ENCODE results near the gene HOXD12. TPM values are rescaled to one million over a fixed set of nuclear protein-coding genes. Genes with fewer than 3 reads are reported as not detected.

HOXD12 gene
- polyA plus RNA-seq, 1 donor (not counting 4 experiments of a cell fraction or from before 2014, with no cell fraction given): not detected

DNA sequence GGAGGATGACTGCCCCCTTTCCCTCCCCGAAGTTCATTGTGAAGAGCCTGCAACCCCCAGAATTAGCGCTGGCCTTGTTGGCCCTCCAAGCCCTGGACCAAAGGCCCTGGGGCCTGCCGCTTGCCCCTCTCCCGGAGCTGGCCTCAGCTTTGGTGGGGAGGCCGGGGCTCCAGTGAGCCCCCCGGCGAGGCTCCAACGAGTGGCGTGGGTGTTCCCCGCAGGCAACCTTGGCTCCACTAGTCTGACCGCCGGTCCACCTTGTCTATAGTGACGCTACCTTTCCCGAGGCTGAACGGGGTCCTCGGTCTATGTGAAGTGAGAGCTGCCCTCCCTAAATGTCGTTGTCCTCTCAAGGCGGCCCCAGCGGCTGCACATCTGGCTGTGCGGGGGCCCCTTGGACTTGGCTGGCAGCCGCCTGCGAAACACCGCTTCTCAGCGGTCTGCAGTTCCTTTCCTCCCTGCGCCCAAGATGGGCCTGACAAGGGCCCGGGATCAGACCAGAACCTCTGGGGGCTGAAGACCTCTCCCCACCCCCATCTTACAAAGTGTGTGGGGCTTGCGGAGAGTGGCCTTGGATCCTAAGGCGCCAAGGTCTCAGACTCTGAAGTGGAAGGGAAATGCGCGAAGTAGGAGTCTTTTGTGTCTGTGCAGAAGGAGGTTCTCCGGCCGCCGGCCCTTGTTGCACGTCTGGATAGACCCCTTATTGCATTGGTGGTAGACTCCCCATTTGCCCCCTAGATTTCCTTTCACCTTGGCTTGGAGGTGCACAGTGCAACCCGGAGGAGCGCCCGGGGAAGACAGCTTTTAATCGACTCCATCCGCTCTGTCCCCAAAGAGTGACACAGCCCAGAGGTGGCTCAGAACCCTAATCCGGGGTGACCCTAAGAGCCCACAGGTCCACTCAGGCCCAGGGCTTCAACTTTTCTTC lies 13.0 kb downstream of the HOXD12 start:
- no peak for FAIRE-seq
- Histone ChIP-seq H3K4me2 (ENCODE audit: control insufficient read depth, extremely low read depth, insufficient read depth, low read depth, low read length) (no peak overlapping the region), H3K27me3 (ENCODE audit: control insufficient read depth, extremely low read depth, insufficient read depth, low read length) (peaks cover 97% of the 10 kb centered on the region), H3K79me2 (ENCODE audit: control insufficient read depth, insufficient read depth, low read length) (no peaks in the 10 kb centered on the region), H3K9me1 (ENCODE audit: control insufficient read depth, extremely low read depth, insufficient read depth, low read length) (no peaks in the 10 kb centered on the region), H3K4me1 (ENCODE audit: control insufficient read depth, extremely low read depth, insufficient read depth, low read length) (no peaks in the 10 kb centered on the region), H3K4me3 (ENCODE audit: control insufficient read depth in 2 of 3, extremely low read depth in 1 of 3, insufficient read depth in 2 of 3, low read depth in 1 of 3, low read length in 3 of 3) (no peak overlapping the region), H3K36me3 (ENCODE audit: control insufficient read depth in 2 of 2, extremely low read depth in 1 of 2, insufficient read depth in 2 of 2, low read length in 2 of 2) (no peaks in the 10 kb centered on the region), H2AFZ (ENCODE audit: control insufficient read depth, low read length) (no peak overlapping the region), H3K9ac (ENCODE audit: control insufficient read depth, extremely low read depth, insufficient read depth, low read length) (no peak overlapping the region), H3K27ac (ENCODE audit: control insufficient read depth, insufficient read depth, low read length) (no peak overlapping the region), H3K9me3 (ENCODE audit: control insufficient read depth, low read depth, low read length) (peaks cover 4% of the 10 kb centered on the region), H4K20me1 (ENCODE audit: control insufficient read depth, extremely low read depth, insufficient read depth, low read length) (peaks cover 2% of the 10 kb centered on the region)
- no peak for DNase-seq (ENCODE audit: low read depth, low spot score)
- peak; percentile 29 for TF ChIP-seq EZH2 (IDR thresholded peaks at IDR 0.05; ENCODE audit: low read length)
- TF ChIP-seq, protein P1, sequence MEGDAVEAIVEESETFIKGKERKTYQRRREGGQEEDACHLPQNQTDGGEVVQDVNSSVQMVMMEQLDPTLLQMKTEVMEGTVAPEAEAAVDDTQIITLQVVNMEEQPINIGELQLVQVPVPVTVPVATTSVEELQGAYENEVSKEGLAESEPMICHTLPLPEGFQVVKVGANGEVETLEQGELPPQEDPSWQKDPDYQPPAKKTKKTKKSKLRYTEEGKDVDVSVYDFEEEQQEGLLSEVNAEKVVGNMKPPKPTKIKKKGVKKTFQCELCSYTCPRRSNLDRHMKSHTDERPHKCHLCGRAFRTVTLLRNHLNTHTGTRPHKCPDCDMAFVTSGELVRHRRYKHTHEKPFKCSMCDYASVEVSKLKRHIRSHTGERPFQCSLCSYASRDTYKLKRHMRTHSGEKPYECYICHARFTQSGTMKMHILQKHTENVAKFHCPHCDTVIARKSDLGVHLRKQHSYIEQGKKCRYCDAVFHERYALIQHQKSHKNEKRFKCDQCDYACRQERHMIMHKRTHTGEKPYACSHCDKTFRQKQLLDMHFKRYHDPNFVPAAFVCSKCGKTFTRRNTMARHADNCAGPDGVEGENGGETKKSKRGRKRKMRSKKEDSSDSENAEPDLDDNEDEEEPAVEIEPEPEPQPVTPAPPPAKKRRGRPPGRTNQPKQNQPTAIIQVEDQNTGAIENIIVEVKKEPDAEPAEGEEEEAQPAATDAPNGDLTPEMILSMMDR (optimal IDR thresholded peaks at IDR 0.05 in 1 of 3, IDR thresholded peaks at IDR 0.05 in 1 of 3, conservative IDR thresholded peaks at IDR 0.05 in 1 of 3; ENCODE audit: extremely low read depth in 1 of 3, insufficient read depth in 2 of 3, low read length in 3 of 3): no peak
- dilution Hi-C loops (cut with MboI; ENCODE audit: extremely low pct_ligation_motif_present, low sequenced_read_pairs): no loop called here

DNA sequence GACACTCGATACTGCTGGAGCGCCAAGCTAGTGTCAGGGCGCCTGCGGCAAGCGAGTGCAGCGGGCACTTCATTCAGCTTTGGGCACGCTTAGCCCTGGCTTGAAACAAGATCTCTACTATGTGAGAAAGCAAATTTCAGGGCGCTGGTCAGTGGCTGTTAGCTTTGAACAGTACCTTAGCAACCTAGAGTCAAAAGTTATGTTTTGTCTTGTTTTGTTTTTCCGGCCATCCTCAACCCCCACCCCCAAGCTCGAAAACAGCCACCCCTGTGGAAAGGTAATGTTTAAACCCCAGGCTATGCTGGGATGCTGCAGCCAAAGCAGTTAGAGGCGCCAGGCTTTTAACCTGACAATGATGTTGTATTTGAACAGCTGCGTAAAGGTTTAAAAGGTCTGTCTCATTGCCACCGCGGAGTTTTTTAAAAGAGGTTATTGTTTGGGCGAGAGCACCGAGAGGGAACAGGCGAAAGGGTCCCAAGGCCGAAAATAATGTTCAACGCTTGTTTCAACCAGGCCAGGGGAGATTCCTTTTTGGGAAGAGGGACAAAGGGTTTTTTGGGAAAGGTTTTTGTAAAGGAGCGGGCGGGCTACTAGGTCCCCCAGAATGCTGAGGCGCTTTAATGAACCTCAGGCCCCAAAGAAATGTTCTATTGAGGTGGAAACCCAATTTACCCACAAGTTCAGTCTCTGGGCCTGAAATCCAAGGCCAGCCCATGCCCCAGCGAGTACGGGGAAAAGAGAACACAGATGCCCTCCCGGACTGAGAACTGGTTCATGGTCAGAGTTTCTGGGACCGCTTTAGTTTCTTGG lies 14.7 kb downstream of the HOXD12 start:
- DNase-seq (ENCODE audit: low read depth, low spot score): no peak
- Histone ChIP-seq H4K20me1 (ENCODE audit: control insufficient read depth, extremely low read depth, insufficient read depth, low read length) (peaks cover 2% of the 10 kb centered on the region), H3K27me3 (ENCODE audit: control insufficient read depth, extremely low read depth, insufficient read depth, low read length) (peaks cover 98% of the 10 kb centered on the region)

More for the DNA sequence above, 14.7 kb downstream of the HOXD12 start:
- H3K79me2 ChIP-seq (ENCODE audit: control insufficient read depth, insufficient read depth, low read length): no peaks in the 10 kb centered on the region
- H3K4me1 ChIP-seq (ENCODE audit: control insufficient read depth, extremely low read depth, insufficient read depth, low read length): no peaks in the 10 kb centered on the region
- no peak for FAIRE-seq
- no peaks in the 10 kb centered on the region for H3K36me3 ChIP-seq (ENCODE audit: control insufficient read depth in 2 of 2, extremely low read depth in 1 of 2, insufficient read depth in 2 of 2, low read length in 2 of 2)
- TF ChIP-seq EZH2 (IDR thresholded peaks at IDR 0.05; ENCODE audit: low read length): peak; percentile 25
- TF ChIP-seq, protein P1 (optimal IDR thresholded peaks at IDR 0.05 in 1 of 3, IDR thresholded peaks at IDR 0.05 in 1 of 3, conservative IDR thresholded peaks at IDR 0.05 in 1 of 3; ENCODE audit: extremely low read depth in 1 of 3, insufficient read depth in 2 of 3, low read length in 3 of 3): no peak
- no peak overlapping the region for H2AFZ ChIP-seq (ENCODE audit: control insufficient read depth, low read length)
- peaks cover 4% of the 10 kb centered on the region for H3K9me3 ChIP-seq (ENCODE audit: control insufficient read depth, low read depth, low read length)
- no peak overlapping the region for H3K27ac ChIP-seq (ENCODE audit: control insufficient read depth, insufficient read depth, low read length)
- H3K4me3 ChIP-seq (ENCODE audit: control insufficient read depth in 2 of 3, extremely low read depth in 1 of 3, insufficient read depth in 2 of 3, low read depth in 1 of 3, low read length in 3 of 3): no peak overlapping the region
- no peak overlapping the region for H3K4me2 ChIP-seq (ENCODE audit: control insufficient read depth, extremely low read depth, insufficient read depth, low read depth, low read length)
- H3K9ac ChIP-seq (ENCODE audit: control insufficient read depth, extremely low read depth, insufficient read depth, low read length): no peak overlapping the region
- H3K9me1 ChIP-seq (ENCODE audit: control insufficient read depth, extremely low read depth, insufficient read depth, low read length): no peaks in the 10 kb centered on the region
- dilution Hi-C loops (cut with MboI; ENCODE audit: extremely low pct_ligation_motif_present, low sequenced_read_pairs): no loop called here

Measured in keratinocyte (primary cell).